ENCODE measurements around the gene BICD1.

GRCh38 chr12:32413412-32413811 is 306.8 kb downstream of the BICD1 start:
- TF ChIP-seq CTCF (conservative IDR thresholded peaks at IDR 0.05) (no peak), EZH2 (IDR thresholded peaks at IDR 0.05; ENCODE audit: low read depth) (no peak)

Measured in PC-9 (cell line).